Esophagus squamous epithelium (tissue), 5 donors: Measurements from ENCODE around the gene ABHD12B. TPM values are rescaled to one million over a fixed set of nuclear protein-coding genes. Genes with fewer than 3 reads are reported as not detected.

Experiments
- DNase-seq: peaks from one replicate; lab custom pipeline; 2025; lab: John Stamatoyannopoulos, UW
- H3K27ac ChIP-seq, 4 donors: fragments of 200-600 bp; sonication (generic); one replicate each; pipeline ENCODE4 v1.5.1; 2016 to 2019; ENCODE audit warnings: mild to moderate bottlenecking in 1 of 4
- H3K27me3 ChIP-seq, 4 donors: fragments of 200-600 bp; sonication (generic); 1 replicate in 3 of 4; 2 replicates in 1 of 4; pipeline versions ENCODE4 v1.5.1 to v1.6.0; 2017 to 2021; ENCODE audit warnings: antibody characterized with exemption in 1 of 4
- H3K36me3 ChIP-seq, 3 donors: fragments of 200-600 bp; sonication (generic); one replicate each; pipeline ENCODE4 v1.5.1; 2016 to 2019
- H3K4me1 ChIP-seq, 3 donors: fragments of 200-600 bp; sonication (generic); one replicate each; pipeline ENCODE4 v1.5.1; 2017 to 2019
- H3K4me3 ChIP-seq, 4 donors: fragments of 200-600 bp; sonication (generic); 1 replicate in 3 of 4; 2 replicates in 1 of 4; pipeline ENCODE4 v1.5.1; 2016 to 2019; ENCODE audit warnings: mild to moderate bottlenecking in 2 of 4, moderate library complexity in 1 of 4
- H3K9me3 ChIP-seq, 3 donors: fragments of 200-600 bp; sonication (generic); one replicate each; pipeline ENCODE4 v1.5.1; 2016 to 2019
- CTCF ChIP-seq, 6 experiments: fragments of 450-650 bp in 4 of 6; fragments of 200-600 bp in 2 of 6; sonication (generic) in 2 of 6; IDR thresholded peaks; one replicate each; pipeline ENCODE4 v1.5.1; 2016 to 2019; ENCODE audit warnings: antibody characterized with exemption in 6 of 6, mild to moderate bottlenecking in 4 of 6, moderate library complexity in 4 of 6
- POLR2A ChIP-seq, 4 donors: fragments of 450-650 bp; IDR thresholded peaks; one replicate each; pipeline ENCODE4 v1.6.1; 2017; ENCODE audit warnings: antibody characterized with exemption in 4 of 4, mild to moderate bottlenecking in 4 of 4, moderate library complexity in 3 of 4
- WGBS, 2 donors: methylation state at CpG; one replicate each; pipeline ENCODE4 v1.1.5; 2018; 5-methylcytosine and 5-hydroxymethylcytosine counted together
- intact Hi-C: fragments of 100-400 bp; cut with DNase I; formaldehyde crosslinking; loops from one replicate; pipeline ENCODE4 v1.15.0; 2022
- total RNA-seq, 4 donors: library from RNA; depleted of rRNA; stranded (reverse); fragments of >200 nt; gene quantifications; one replicate each; pipeline ENCODE4 v1.1.0, GENCODE V29; 2016
- donor health status: DM: yes; HTN: yes; CAD: no.

The ABHD12B gene
- total RNA-seq, 4 donors from 2014 or later = 0.53 TPM; not detected in 3

DNA sequence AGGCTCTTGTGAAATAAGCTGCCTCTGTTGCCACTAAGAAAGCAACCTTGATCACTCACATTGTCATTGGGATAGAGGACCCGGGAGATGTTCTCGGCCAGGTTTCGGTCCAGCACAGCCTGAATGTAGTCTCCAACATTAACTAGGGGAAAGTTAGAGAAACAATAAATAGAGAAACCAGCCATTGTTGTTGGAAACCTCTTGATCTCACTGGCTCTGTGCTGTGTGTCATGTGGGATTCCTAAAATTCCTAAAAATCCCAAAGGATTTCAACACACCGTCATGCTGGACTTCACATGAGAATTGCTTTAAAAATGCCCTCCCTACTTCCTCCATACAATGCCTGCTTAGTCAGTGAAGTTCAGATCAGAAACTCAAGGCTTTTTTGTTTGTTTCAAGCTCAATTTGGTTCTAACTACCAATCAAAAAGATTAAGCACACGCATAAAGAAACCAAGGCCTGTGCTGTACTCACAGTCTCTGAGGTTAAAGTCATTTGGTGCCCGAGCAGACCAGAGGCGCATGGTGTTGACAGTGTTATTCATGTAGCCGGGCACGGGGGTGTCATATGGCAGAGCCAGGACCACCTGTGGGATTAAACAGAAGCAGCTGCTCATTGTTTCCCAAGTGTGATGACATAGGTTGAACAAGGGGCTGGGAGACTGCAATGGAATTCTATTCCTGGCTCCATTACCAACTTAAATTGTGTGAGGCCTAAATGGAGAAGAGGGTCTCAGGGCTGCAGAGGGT lies 48.8 kb downstream of the ABHD12B start:
- Histone ChIP-seq H3K27ac (no peak overlapping the region), H3K4me1 (no peaks in the 10 kb centered on the region), H3K27me3 (no peaks in the 10 kb centered on the region), H3K9me3 (no peaks in the 10 kb centered on the region), H3K4me3 (no peak overlapping the region), H3K36me3 (peaks cover 5 to 98% (median 13%) of the 10 kb centered on the region in 3 donors)
- no peak for TF ChIP-seq CTCF (IDR thresholded peaks at IDR 0.05)
- TF ChIP-seq POLR2A (IDR thresholded peaks at IDR 0.05) = no peak
- 80 to 88% methylated on average over 7 of the region's 9 CpGs for WGBS, 2 donors
- intact Hi-C loops = no loop called here
- no peak for DNase-seq

GRCh38 chr14:50922803-50923202 lies 51.0 kb downstream of the ABHD12B start:
- 85 to 86% methylated on average over 2 of the region's 2 CpGs for WGBS, 2 donors
- H3K36me3 ChIP-seq = peaks cover 0 to 94% (median 4%) of the 10 kb centered on the region in 3 donors
- H3K4me1 ChIP-seq = no peaks in the 10 kb centered on the region
- H3K9me3 ChIP-seq = no peaks in the 10 kb centered on the region
- H3K27ac ChIP-seq = no peak overlapping the region
- DNase-seq = no peak
- TF ChIP-seq CTCF (IDR thresholded peaks at IDR 0.05) (no peak), POLR2A (IDR thresholded peaks at IDR 0.05) (no peak)
- intact Hi-C loops = no loop called here
- H3K4me3 ChIP-seq = no peak overlapping the region
- H3K27me3 ChIP-seq = no peaks in the 10 kb centered on the region

DNA sequence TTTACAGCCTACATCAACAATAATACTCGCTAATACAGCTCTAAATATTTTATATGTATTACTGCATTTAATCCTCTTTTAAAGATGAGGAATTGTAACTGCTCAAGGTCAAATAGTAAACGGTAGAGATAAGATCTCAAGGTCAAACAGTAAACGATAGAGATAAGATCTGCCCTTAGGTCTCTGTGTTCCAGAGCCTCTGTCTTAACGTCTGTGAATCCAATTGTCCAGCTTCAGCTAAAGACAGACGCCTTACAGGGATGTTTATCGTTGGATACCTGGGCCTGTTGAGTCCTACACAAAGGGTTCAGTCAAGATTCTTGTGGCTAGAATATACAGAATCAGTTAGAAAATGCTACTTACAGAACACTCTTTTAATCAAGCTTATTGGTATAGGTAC lies 52.4 kb downstream of the ABHD12B start:
- Histone ChIP-seq H3K27ac (no peak overlapping the region), H3K4me3 (no peak overlapping the region)
- 68 to 69% methylated on average over 6 of the region's 6 CpGs for WGBS, 2 donors

DNA sequence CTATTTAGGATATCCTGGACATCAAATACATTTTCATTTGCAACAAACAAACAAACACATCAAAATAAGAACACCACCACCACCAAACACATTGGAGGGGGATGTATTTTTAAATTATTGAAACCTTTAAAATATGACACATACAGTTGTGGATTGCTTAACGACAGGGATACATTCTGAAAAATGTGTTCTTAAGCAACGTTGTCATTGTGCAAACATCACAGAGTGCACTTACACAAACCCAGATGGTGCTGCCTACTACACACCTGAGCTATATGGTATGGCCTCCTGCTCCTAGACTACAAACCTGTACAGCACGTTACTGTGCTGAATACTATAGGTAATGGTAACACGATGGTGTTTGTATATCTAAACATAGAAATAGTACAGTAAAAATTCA lies 53.0 kb downstream of the ABHD12B start:
- Histone ChIP-seq H3K27me3 (no peaks in the 10 kb centered on the region), H3K27ac (no peak overlapping the region), H3K36me3 (peaks cover 0 to 94% (median 4%) of the 10 kb centered on the region in 3 donors), H3K4me3 (no peak overlapping the region), H3K4me1 (no peaks in the 10 kb centered on the region), H3K9me3 (no peaks in the 10 kb centered on the region)
- DNase-seq = no peak
- TF ChIP-seq CTCF (IDR thresholded peaks at IDR 0.05) (no peak), POLR2A (IDR thresholded peaks at IDR 0.05) (no peak)
- intact Hi-C loops = no loop called here
- WGBS, 2 donors = 63 to 72% methylated on average over 4 of the region's 4 CpGs

More for the DNA sequence above, 52.4 kb downstream of the ABHD12B start:
- no peaks in the 10 kb centered on the region for H3K4me1 ChIP-seq
- H3K27me3 ChIP-seq = no peaks in the 10 kb centered on the region
- TF ChIP-seq CTCF (IDR thresholded peaks at IDR 0.05) = no peak
- TF ChIP-seq POLR2A (IDR thresholded peaks at IDR 0.05) = no peak
- DNase-seq = no peak
- intact Hi-C loops = no loop called here
- no peaks in the 10 kb centered on the region for H3K9me3 ChIP-seq
- peaks cover 0 to 94% (median 4%) of the 10 kb centered on the region in 3 donors for H3K36me3 ChIP-seq

DNA sequence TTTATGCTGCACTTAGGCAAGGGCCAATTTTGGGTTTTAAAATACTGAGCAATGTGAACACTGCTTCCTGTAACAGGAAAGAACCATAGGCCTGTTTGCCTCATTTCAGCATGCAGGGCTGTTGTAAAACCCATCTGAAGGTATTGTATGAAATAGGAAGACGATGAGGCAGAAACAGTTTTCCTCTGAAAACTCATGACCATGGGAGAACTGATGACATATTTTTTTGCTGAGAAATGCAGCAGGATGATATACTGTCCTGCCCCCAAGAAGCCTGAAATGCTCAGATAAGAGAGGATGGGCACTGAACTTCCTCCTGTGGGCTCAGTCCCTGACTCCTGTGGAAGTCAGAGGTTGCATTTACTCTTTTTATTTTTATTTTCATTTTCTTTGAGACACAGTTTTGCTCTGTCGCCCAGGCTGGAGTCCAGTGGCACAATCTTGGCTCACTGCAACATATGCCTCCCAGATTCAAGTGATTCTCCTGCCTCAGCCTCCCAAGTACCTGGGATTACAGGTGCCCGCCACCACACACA lies 55.1 kb downstream of the ABHD12B start:
- H3K9me3 ChIP-seq = no peaks in the 10 kb centered on the region
- no peaks in the 10 kb centered on the region for H3K27me3 ChIP-seq
- intact Hi-C loops = no loop called here
- peaks cover 0 to 94% (median 0%) of the 10 kb centered on the region in 3 donors for H3K36me3 ChIP-seq
- whole genome bisulfite sequencing, 2 donors = 70 to 74% methylated on average over 3 of the region's 3 CpGs
- TF ChIP-seq CTCF (IDR thresholded peaks at IDR 0.05) (no peak), POLR2A (IDR thresholded peaks at IDR 0.05) (no peak)
- H3K4me3 ChIP-seq = no peak overlapping the region
- H3K27ac ChIP-seq = no peak overlapping the region
- H3K4me1 ChIP-seq = no peaks in the 10 kb centered on the region
- DNase-seq = no peak
